Right hindlimb (tissue), 1 donor: ENCODE results near the gene KCNMA1.
A peak's percentile ranks its signal among the peaks of the same experiment; 100 is the strongest.

Source experiments
- DNase-seq: peaks from one replicate; pipeline ENCODE4 v3.0.0-alpha.2; 2018

Gene KCNMA1

DNA sequence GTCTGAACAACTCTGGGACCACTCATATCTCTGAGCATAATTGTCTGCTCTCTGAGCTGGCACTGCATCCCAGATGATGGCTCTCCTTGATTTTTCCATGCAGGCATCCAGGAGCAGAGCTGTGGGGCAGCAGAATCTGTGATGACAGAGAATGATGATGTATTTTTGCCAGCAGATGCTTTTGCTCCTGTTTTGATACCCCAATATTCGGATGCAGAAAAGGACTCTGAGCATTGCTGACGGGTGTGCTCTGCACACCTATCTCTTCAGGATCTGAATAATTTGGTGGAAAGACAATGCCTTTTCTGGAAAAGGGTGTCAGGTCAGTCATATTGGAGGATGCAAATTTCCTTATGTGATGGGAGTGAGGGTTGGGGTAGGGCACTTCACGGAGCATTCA lies 735.9 kb downstream of the KCNMA1 start:
- DNase-seq, result no peak

DNA sequence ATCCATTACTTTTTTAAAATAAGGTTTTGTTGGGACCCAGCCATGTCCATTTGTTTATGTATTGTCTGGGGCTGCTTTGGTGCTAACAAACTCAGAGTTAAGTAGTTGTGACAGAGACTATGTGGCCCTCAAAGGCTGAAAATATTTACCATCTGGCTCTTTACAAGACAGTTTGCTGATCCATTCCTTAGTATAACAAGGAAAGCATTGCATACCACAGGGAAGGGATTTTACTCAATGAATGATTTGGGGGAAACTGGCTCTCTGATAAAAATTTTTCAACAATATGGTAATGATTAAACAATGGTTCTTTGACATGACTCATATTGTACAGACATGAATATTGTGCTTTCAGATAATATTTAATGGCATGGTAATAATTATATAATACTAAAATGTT lies 738.1 kb downstream of the KCNMA1 start:
- DNase-seq, result no peak

DNA sequence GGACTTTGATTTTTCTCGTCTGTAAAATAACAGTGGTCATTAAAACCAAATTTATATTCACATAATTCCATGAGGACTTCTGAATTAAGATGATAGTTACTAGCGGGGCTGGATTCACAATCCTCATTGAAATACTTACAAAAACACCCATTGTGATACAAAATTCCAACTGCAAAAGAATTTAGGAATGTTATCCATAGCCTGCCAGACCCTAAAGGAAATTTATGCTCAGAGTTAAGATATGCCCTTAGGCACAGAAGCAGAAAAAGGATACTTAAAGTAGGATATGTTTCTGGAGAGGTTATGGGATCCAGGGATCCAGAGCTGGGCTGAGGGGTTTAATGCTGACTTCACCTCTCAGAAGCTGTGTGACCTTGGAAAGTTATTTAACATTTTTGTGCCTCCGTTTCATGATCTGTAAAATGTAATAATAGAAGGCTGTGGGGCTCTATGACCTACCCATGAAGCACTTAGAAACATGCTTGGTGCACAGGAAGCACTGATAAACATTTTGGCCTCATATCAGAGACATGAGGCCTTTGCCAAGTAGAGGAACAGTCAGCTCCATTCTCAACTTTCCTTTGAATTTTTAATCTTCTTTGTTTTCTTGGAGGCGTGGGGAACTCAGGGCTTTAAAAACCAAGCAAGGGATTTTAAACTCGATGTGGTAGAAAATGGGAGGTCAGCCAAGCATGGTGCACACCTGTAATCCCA lies 744.7 kb downstream of the KCNMA1 start:
- no peak for DNase-seq

DNA sequence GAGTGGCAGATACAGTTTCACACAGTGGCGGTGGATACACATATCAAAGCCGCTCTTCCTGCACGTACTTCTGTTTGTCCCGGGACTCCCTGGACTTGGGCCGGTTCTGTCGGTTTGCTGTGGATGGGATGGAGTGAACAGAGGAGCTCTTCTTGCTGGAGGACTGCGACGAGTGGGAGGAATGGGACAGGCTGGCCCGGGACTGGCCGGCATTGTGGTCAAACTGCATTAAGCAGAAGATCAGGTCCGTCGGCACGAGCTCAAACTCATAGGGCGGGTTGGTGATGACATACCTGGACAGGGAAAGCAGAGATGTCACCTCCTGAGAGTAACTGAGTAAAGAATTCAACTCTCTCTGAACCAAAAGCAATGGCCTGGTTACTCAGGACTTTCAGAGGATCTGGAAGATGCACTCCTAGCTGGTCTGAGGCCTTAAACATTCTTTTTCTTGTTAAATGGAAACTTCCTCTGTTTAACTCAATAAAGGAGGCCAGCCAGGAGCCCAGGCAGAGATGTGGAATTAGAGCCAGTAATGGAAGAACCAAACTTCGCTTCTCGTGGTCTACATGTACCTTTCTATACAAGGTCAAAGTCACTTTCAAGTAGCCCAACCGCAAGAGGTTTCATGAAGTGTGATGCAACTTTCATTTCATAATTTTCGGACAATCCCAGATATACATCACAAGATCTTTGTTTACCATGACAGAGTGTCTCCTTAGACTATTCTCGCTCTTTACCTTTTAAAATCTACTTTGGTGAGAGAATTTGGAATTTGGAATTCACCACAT lies 750.2 kb downstream of the KCNMA1 start:
- no peak for DNase-seq

DNA sequence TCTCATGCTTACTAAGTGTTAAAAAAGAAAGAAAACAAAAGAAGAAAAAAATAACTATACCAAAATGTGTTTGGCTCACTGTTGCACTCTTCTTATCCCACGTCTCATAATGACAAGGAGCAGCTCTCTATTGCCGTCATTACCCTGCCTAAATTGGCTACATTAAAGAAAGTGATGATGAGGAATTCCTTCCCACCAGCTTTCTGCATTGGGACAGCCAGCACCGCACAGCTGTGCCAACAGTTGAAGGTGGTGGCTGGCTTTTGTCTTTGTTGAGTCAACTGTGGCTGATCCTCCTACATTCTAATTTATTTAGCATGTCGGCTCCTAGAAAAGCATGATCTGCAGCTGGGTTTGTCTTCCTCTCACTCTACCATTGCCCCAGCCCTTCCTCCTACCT lies 751.8 kb downstream of the KCNMA1 start:
- DNase-seq, result no peak

DNA sequence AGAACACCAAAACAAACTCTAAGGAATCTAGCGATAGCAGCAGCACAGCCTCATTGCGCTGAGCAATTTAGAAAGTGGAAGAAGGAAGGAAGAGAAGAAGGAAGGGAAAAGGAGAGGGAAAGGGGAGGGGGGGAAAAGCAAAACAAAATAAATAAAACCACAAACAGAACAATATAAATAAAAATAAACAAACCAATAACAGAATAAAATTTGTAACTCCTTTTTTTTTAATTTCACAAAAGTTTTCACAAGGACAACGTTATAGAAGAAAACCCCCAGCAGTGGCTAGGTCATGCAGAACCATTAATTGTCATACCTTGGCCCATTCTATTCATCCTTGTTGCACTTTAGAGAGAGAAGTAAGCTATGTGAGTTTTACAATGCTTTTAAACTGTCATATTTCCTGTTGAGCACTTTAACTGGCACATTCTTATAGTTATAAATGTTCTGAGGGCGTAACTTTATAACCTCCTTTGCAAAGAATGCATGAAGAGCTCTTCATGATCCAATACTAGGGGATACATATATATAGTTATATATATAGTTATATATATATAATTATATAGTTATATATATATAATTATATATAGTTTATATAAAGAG lies 752.8 kb downstream of the KCNMA1 start:
- no peak for DNase-seq

DNA sequence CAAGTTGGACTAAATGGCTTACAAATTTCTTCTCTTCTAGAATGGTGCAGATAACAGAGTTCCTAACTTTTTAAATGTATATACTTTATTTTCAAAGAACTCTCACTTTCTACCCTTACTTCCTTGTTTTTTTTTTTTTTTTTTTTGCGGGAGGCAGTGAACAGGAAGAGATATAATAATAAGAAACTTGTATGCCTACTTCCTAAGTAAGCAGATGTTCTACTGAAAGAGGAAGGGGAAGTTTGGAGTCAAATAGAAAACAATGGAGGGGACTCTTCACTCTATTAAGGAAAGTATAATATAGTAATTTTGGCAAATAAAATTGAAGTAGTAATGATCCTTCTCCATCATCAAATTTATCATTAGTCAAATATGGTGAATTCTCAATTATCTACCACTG lies 754.0 kb downstream of the KCNMA1 start:
- no peak for DNase-seq

DNA sequence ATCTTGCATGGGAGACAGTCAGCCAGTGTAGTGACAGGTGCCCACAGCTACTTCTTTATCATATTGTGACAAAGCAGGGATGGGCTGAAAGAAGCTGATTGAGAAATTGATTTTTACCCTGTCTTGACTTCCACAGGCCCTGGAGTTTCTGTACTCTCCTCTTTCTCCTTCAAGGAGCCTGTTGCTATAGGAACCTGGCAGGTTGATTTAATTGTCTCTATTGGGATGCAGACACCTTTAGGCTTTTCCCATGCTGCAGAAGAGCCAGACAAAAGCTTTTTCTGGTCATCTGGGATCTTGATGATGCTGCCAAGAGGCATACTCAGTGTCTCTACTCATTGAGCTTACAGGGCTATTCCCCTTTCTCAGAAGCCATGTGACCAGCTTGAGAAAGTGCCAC lies 754.8 kb downstream of the KCNMA1 start:
- no peak for DNase-seq

DNA sequence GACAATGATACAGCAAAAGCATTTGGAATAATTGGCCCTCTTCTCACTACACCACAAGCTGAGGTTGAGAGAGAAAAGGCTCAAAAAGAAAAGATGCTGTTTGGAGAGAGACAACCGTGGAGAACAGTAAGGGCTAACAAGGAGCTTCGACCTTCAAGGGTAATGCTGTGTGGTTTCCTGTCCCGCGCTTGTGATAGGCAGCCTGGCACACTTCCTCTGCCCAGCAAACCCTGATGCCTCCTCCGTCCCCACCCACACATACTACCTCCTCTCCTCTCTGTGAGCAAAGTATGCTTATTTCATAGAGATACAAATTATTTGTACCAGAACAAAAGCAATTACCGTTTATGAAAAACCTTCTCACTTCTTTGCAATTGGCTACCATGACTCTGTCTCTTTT lies 755.4 kb downstream of the KCNMA1 start:
- no peak for DNase-seq

DNA sequence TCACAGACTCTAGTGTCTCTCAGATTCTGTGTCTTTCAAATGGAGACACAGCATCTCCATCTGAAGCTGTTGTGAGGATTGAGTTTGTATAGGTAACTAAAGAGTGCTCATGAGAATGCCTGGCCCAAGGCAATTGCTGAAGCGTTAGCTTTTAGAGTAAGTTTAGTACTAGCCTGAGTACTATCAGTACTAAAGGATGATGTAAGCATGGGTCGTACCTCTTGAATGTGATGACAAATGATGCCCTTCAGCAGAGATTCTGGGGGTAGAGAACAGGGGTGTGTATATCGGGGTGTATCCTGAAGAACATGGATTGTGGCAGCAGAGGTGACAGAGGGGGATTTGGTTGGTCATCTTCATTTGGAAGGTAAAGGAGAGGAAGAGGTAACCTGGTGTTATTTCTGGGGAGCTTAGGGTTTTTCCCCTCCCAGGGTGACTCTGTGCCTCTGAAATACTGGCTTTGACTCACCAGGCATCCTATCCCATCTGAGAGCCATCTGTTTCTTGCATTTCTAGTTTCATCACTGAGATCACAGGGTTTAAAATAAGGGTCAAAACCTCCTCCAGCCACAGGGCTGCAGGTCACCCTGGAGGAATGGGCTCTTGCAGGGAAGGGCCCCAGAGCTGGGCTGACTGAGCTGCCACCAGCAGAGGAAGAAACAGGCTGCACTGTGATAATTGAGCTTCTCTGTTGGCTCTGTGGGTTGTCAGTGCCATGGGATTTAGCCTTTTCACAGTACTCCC lies 756.0 kb downstream of the KCNMA1 start:
- no peak for DNase-seq

DNA sequence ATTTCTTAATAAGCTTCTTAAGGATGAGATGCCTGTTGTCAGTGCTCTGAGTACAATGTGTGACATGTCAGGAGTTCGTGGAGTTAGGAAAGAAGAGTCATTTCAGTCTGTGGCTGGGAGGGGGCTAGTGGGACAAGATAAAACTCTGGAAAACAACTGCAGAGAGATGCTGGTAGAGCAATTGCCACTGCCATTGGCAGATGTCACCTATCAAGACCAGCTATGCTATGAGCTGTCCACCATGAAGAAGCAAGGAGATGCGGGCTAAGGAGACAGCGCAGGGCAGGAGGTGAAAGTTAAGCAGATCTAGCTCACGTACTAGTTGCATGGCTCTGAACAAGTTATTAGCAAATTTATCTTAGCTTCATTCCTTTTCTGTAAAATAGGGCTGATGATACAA lies 756.7 kb downstream of the KCNMA1 start:
- no peak for DNase-seq

DNA sequence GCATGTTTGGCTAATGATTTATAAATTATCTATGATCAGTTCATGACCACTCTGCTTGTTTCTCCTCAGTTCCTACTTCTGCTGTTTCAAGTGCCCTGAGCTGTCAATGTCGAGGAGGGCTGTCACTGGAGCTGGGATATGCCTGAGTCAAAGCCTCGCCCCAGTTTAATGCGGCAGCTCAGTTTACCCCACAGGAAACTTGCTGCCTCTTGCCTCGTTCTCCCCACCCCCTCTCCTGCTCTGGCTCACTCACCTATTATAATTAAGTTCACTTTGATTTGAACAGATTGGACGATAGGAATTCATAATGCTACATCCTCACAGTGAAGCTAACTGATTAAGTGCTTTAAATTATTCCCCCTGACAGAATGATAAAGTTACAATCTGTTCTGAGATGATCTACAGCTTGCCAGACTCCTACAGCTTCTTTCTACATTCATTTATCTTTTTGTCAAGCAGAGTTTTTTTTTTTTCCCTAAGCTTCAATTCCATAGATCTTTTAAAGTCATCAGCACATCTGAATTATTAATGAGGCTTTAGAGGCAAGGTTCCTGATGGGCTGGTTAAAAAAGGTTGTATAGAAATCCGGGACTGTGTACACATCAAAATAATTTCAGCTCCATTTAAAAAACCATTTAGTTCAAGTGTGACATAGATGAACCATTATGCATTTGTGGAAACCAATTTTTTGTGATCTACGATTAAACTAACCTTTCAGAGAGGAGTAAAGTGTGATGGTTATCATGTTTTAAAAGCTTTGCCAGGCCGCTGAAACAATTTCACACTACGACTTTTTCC lies 758.3 kb downstream of the KCNMA1 start:
- no peak for DNase-seq

DNA sequence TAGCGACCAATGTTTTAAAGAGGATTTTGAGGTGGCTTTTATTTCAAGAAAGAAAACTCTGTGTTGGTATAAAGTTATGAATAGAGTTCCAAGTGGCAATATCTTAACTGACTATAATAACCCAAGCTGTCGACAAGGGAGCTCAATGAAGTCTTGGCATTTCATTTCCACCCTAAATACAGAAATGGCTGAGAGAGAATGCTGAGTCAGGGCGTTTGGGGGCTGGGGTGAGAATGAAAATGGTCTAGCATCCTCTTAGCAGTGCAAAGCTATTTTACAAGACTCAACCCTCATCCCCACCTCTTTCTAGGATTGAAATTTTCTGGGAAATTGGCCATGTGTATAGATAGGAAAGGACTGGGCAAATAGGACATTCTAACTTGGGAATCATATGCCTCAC lies 759.1 kb downstream of the KCNMA1 start:
- no peak for DNase-seq

DNA sequence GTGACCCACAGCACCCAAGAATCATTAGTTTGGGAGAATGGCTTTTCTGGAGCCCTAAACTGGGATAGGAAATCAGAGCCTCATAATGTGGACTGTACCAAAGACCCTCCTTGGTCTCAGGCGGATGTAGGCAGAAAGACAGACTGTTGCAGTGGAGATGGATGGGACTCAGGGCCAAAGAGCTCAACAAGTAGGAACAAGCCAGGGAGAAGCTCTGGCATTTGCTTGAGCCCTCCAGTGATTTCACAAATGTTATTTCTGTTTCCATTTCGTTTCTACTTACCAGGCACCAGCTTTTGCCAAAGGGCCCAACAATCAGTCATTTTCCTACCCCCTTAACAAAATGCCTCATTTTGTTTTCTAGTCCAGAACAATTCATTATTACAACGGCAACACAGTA lies 762.7 kb downstream of the KCNMA1 start:
- no peak for DNase-seq

DNA sequence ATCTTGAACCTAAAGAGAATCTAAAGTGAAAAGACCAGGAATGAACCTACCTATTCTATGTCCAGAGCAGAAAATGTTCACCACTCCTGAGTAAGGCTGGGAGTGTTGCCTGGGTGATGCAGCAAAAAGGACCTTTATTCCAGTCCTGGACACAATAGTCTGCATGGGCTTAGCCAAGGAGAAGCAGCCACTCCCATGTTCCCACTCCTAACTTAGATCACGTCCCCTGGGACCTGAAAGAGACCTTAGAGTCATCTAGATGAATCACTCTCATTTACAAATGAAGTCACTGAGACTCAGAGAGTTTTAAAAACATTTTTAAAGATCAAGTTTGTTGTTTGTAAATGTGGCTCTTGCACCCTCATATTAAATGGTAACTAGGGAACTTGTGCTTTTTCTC lies 763.4 kb downstream of the KCNMA1 start:
- DNase-seq, result no peak

DNA sequence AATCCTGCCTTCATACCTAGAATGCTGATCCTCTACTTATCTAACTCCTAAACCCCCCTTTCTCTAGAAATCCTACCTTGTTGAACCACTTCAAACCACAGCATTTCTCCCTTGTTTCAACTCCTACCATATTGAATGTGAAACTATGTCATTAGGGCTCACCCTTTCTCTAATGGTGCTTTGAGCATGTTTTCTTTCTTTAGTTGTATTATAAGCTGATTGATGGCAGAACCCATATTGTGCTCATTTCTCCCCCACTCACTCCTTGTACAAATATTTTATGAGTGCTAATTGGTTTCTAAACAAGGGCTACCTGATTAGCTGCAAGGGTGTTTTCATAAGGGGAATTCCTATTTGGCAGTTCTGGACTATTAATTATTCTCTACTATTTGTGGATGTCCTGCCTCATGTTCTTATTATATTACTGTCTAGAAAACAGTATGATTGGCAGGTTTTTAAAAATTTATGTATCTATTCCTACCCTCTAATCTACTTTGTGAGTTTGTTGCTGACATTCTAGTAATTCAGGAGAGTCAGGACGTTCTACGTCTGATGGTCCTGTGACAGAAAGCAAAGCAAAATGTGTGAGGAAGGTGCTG lies 765.8 kb downstream of the KCNMA1 start:
- no peak for DNase-seq

DNA sequence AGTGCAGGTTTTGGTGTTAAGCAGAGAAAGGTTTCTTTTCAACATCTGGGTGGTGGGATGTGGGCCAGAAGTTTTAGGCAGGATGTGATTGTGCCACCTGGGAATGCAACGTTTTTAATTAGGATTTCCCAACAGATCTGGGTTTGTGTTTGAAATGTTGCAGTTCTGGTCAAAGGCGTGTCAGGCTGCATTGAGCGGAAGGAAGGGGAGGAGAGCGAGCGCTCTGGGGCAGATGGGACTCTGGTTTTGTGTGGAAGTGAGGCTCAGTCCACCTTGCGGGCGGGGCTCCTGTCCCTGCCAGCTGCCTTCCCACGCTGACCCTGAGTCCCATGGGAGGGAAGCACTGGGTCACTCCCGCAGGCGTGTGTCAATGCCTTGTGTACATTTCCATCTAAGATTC lies 767.7 kb downstream of the KCNMA1 start:
- DNase-seq, result no peak

DNA sequence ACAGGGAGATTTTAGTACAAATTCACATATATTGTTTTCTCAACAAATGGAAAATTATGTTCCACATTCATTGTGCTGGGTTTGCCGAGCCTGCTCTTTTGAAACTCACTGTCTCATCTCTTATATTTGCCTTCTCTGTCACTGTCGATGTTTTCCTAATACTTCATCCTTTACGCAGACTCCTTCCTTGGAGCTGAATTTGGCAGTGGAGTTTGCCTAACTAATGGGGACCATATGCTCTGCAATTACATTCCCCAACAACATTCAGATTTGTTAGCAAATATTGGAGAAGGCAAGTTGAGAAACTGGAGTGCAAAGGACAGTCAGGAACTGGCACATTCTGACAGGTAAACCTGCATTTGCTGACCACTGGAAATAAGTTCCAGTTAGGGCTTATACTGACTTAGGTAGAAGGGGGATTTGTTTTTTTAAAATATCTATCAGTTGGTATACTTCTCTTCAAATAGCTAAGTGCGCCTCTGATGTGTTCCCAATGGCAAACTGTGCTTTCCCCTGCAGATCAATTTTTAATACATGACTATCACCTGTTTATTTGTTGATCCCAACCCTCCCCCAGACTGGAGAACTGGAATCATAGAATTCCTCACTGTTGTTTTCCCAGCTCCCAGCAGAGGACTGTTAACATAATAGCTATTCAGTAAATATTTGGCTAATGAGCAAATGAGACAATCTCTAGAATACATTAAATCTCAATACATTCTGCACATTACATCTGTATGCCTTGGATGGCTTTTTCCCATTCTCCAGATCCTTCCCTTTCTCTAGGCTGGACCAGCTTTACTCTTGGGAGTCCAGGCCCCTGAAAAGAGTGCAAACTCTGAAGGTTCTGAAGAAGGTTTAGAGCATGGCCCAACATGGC lies 769.3 kb downstream of the KCNMA1 start:
- peak; percentile 45 for DNase-seq

DNA sequence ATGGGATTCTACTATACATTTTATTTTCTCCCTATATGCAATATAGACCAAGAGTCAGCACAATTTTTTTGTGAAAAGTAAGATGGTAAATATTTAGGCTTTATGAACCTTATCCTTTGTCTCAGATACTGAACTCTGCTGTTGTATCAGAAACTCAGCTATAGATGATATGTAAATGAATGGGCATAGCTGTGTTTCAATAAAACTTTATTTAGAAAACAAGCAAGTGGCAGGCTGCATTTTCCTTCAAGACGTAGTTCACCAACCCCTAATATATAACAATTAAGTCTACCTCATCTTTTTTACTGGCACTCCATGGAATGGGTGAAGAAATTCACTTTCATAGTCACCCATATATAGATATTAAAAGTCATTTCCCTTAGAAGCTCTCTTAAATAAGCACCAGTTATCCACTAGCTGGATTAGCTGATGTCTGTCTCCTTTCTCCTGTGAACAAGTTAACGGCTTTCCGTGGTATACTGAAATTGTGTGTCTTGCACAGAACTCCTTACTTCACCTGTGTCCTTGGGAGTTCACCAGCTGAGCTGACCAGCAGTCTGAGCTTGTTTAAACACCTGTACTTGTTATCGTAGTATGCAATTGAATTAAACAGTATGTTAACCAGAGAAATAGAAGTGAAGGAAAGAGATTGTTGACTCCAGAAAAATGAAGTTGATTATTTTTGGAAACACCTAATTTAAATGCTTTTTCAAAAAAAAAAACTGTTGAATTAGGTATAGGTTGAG lies 770.6 kb downstream of the KCNMA1 start:
- DNase-seq, result no peak

DNA sequence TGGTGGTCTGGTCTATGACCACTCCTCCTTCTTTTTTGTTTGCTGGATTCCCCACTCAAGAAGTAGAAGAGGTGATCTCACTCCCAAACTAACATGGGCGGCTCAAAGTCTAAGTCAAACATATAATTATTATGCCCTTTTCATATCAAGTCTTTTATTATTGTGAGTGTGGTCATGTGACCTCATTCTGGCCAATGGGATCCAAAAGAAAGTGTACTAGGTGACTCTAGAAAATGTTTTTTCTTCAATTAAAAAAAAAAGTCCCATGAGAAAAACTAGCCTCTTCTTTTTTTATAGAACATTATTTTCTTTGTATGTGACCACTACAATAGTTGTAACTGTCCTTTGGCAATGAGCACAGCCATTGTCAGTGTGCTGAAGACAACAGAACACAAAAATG lies 772.7 kb downstream of the KCNMA1 start:
- no peak for DNase-seq
